ENCODE measurements around the gene NHERF2.

Gene NHERF2

DNA sequence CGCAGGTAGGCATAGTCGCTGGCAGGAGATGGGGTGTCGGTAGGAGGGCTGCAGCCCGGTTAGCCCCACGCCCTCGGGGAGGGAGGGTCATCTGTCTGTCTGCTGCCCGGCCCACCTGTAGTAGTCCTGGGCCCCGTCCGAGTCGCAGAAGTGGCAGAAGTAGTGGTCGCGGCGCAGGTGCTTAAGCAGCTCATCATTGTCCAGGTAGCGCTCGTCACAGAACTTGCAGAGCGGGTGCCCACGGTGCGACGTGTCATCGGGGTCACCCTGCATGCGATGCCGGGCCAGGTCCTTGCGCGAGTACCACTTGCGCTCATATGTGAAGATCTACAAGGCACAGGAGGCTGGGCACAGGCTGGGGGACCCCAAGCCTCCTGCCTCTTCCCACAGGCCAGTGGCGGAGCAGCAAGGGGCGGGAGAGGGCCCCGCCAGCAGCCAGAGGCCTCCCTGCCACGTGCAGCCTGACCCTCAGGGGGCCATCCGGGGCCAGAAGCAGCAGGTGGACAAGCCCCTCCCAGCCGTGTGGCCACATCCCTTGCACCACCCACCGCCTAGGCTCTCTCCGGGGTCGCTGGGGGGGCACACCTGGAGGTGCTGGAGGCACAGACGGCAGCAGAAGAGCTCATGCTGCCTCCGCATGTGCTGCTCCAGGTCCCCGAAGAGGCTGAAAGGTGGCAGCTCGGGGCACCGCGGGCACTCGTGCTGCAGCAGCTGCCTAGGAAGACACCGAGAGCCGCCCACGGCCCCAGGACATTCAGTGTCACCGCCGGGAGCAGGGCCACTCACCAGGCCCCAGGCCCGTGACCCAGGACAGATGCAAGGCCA lies 24.1 kb upstream of the NHERF2 start:
- Histone ChIP-seq H3K27ac (no peak overlapping the region; a peak in 1 of 22 replicates), H3K9me3 (replicated peaks in 1 of 11) (no peaks in the 10 kb centered on the region), H3K4me3 (no peak overlapping the region), H3K9ac (peak overlapping the region in 5 of 11 experiments; percentile 9 to 45 (median 27); a peak in 3 of 22 replicates), H3K4me2 (no peak overlapping the region), H3K36me3 (peaks cover 59 to 92% (median 74%) of the 10 kb centered on the region in 11 experiments), H4K20me1 (peaks cover 51 to 100% (median 96%) of the 10 kb centered on the region in 11 experiments), H3K27me3 (no peaks in the 10 kb centered on the region), H3K4me1 (peaks cover 38 to 45% (median 42%) of the 10 kb centered on the region in 10 experiments)
- TF ChIP-seq Cebpa-rat (IDR thresholded peaks at IDR 0.05), result no peak

DNA sequence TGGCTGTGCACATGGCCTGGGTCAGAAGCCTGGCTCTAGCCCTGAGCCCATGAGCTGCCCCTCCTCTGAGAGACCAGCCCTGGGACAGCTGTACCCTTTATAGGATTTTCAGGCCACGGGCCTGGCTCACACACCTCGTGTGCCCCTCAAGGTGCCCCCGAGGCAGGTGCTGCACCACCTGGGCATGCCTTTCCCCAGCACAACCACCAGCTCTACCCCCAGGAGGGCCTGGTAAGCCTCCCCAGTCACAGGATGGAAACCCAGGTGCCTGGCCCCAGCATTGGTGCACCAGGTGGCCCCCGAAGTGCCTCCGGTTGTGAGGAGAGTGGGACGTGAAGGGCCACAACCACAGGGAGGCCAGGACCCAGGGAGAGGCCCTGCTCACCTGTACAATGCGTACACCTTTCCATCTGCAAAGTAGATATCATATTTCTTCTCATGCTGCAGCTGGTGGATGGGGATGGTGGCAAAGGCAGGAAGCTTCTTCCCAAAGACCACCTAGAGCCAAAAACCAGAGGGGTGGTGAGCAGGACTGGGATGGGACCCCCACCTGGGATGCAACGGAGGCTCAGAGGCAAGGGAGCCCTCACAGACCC lies 23.4 kb upstream of the NHERF2 start:
- H3K4me2 ChIP-seq, result peak overlapping the region in 2 of 11 experiments; percentile 16 to 97; a peak in 1 of 22 replicates
- H3K27ac ChIP-seq, result peak overlapping the region in 1 of 11 experiments; percentile 22; a peak in 2 of 22 replicates
- no peak overlapping the region for H3K4me3 ChIP-seq
- peaks cover 58 to 100% (median 96%) of the 10 kb centered on the region in 11 experiments for H4K20me1 ChIP-seq
- no peak for TF ChIP-seq Cebpa-rat (IDR thresholded peaks at IDR 0.05)
- H3K9me3 ChIP-seq (replicated peaks in 1 of 11), result no peaks in the 10 kb centered on the region
- no peaks in the 10 kb centered on the region for H3K27me3 ChIP-seq
- peaks cover 45 to 52% (median 49%) of the 10 kb centered on the region in 10 experiments for H3K4me1 ChIP-seq
- peak overlapping the region in 7 of 11 experiments; percentile 5 to 45 (median 33); a peak in 5 of 22 replicates for H3K9ac ChIP-seq
- peaks cover 52 to 91% (median 74%) of the 10 kb centered on the region in 11 experiments for H3K36me3 ChIP-seq

DNA sequence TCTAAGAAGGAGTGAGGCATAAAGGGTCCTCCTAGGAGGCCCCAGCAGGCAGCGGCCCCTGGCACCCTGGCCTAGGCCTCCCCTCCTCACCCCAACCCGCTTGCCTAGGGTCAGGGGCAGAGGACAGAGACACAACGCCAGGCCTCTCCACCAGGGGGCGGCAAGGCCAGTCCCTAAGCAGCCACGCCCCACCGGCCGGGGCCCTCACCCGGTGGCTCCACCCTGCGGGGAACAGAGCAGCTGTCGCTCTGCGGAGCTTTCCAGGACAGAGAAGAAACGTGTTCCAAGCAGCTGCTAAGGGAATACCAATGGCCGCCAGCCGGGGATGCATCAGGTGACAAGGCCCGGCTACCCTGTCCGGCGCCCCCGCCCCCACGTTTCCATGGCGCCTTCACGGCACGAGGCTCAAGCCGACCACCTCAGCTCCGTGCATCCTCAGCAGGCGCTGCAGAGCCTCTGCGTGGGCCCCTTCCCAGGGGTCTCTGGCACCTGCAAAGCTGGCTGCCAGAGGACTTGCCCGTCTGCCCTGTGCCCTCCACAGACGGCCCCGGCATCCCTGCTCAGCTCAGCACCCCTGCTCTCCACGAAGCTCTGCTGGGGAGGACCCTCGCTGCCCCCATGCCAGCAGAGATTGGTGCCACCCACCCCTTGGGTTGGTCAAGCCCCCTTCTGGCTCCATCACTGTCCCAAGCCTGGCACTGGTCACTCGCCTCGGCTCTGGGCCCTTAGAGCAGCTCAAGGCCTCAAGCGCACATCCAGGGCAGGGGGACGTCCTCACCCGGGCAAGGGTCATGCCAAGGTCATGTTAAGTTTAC lies 22.7 kb upstream of the NHERF2 start:
- Histone ChIP-seq H3K27me3 (no peaks in the 10 kb centered on the region), H3K4me1 (peaks cover 49 to 55% (median 53%) of the 10 kb centered on the region in 10 experiments), H3K4me3 (peak overlapping the region in 1 of 10 experiments; percentile 31; a peak in 2 of 20 replicates), H3K9me3 (replicated peaks in 1 of 11) (no peaks in the 10 kb centered on the region), H4K20me1 (peaks cover 61 to 100% (median 98%) of the 10 kb centered on the region in 11 experiments), H3K36me3 (peaks cover 45 to 84% (median 67%) of the 10 kb centered on the region in 11 experiments), H3K4me2 (peak overlapping the region; percentile 94 to 100 (median 98)), H3K9ac (peak overlapping the region; percentile 1 to 99 (median 94); a peak in 17 of 22 replicates), H3K27ac (peak overlapping the region in 6 of 11 experiments; percentile 4 to 94 (median 34); a peak in 8 of 22 replicates)
- no peak for TF ChIP-seq Cebpa-rat (IDR thresholded peaks at IDR 0.05)

- peak overlapping the region in 9 of 11 experiments; percentile 5 to 94 (median 43); a peak in 15 of 22 replicates for H3K27ac ChIP-seq
- peak overlapping the region; percentile 28 to 99 (median 95) for H3K9ac ChIP-seq
- peaks cover 61 to 95% (median 92%) of the 10 kb centered on the region in 11 experiments for H4K20me1 ChIP-seq
- H3K4me2 ChIP-seq, result peak overlapping the region; percentile 94 to 100 (median 98)
- H3K9me3 ChIP-seq (replicated peaks in 1 of 11), result no peaks in the 10 kb centered on the region
- H3K27me3 ChIP-seq, result no peaks in the 10 kb centered on the region
- peak overlapping the region in 7 of 10 experiments; percentile 19 to 55 (median 31); a peak in 10 of 20 replicates for H3K4me3 ChIP-seq
- peaks cover 49 to 55% (median 53%) of the 10 kb centered on the region in 10 experiments for H3K4me1 ChIP-seq
- H3K36me3 ChIP-seq, result peaks cover 36 to 74% (median 58%) of the 10 kb centered on the region in 11 experiments
- no peak for TF ChIP-seq Cebpa-rat (IDR thresholded peaks at IDR 0.05)
Observed at GRCh38 chr16:2004795-2005517, 21.7 kb upstream of the NHERF2 start.

DNA sequence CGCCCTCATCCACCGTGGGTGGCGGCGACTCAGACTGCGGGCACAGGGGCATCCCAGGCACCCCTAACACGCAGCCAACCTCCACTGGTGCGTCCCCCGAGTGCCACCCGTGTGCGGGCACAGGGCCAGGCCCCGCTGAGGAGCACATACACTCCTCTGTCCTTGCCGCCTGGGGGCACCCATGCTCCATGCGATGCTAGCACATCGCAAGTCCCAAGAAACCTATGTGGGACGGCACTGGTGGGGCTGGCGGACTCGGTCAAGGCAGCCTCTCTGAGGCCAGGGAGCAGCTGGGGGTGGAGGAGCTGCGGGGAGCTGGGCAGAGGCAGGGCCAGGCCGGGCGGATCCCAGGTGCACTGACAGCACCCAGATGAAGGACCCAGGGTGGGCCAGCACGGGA lies 21.1 kb upstream of the NHERF2 start:
- Histone ChIP-seq H4K20me1 (peaks cover 61 to 88% (median 85%) of the 10 kb centered on the region in 11 experiments), H3K9ac (peak overlapping the region; percentile 28 to 99 (median 95)), H3K4me1 (peaks cover 56 to 62% (median 60%) of the 10 kb centered on the region in 10 experiments), H3K4me3 (peak overlapping the region in 7 of 10 experiments; percentile 19 to 55 (median 29); a peak in 11 of 20 replicates), H3K27ac (peak overlapping the region in 9 of 11 experiments; percentile 5 to 94 (median 43); a peak in 15 of 22 replicates), H3K9me3 (replicated peaks in 1 of 11) (no peaks in the 10 kb centered on the region), H3K27me3 (no peaks in the 10 kb centered on the region), H3K4me2 (peak overlapping the region; percentile 94 to 100 (median 98)), H3K36me3 (peaks cover 29 to 68% (median 51%) of the 10 kb centered on the region in 11 experiments)
- no peak for TF ChIP-seq Cebpa-rat (IDR thresholded peaks at IDR 0.05)

GRCh38 chr16:2006317-2006716 lies 20.4 kb upstream of the NHERF2 start:
- H3K4me3 ChIP-seq, result peak overlapping the region in 5 of 10 experiments; percentile 19 to 55 (median 29); a peak in 5 of 20 replicates
- H3K4me1 ChIP-seq, result peaks cover 59 to 69% (median 64%) of the 10 kb centered on the region in 10 experiments
- peaks cover 61 to 81% (median 80%) of the 10 kb centered on the region in 11 experiments for H4K20me1 ChIP-seq
- peak overlapping the region; percentile 94 to 100 (median 98) for H3K4me2 ChIP-seq
- TF ChIP-seq Cebpa-rat (IDR thresholded peaks at IDR 0.05), result no peak
- H3K27ac ChIP-seq, result peak overlapping the region in 8 of 11 experiments; percentile 23 to 97 (median 88); a peak in 11 of 22 replicates
- no peaks in the 10 kb centered on the region for H3K27me3 ChIP-seq
- H3K36me3 ChIP-seq, result peaks cover 22 to 61% (median 44%) of the 10 kb centered on the region in 11 experiments
- peak overlapping the region; percentile 52 to 99 (median 95); a peak in 20 of 22 replicates for H3K9ac ChIP-seq
- H3K9me3 ChIP-seq (replicated peaks in 1 of 11), result no peaks in the 10 kb centered on the region

GRCh38 chr16:2007081-2007836 lies 19.4 kb upstream of the NHERF2 start:
- Histone ChIP-seq H3K27ac (peak overlapping the region; percentile 32 to 97 (median 94); a peak in 19 of 22 replicates), H4K20me1 (peaks cover 56 to 72% (median 70%) of the 10 kb centered on the region in 11 experiments), H3K4me2 (peak overlapping the region; percentile 94 to 100 (median 98)), H3K36me3 (peaks cover 13 to 51% (median 35%) of the 10 kb centered on the region in 11 experiments), H3K4me3 (peak overlapping the region; percentile 81 to 100 (median 96)), H3K9me3 (replicated peaks in 1 of 11) (no peaks in the 10 kb centered on the region), H3K4me1 (peaks cover 59 to 77% (median 64%) of the 10 kb centered on the region in 10 experiments), H3K9ac (peak overlapping the region; percentile 86 to 99 (median 97)), H3K27me3 (no peaks in the 10 kb centered on the region)
- TF ChIP-seq Cebpa-rat (IDR thresholded peaks at IDR 0.05), result no peak

Data from BLaER1 treated with 17β-estradiol and CSF1 and Interleukin-3, amounts not matched to agents 10 nM and 100 nM (cell line).